Right lobe of liver (tissue), 4 donors: ENCODE data around the gene POLR1A.

Experiments used
- POLR2A ChIP-seq: fragments of 450-650 bp; IDR thresholded peaks from one replicate; pipeline ENCODE4 v1.6.1; 2017; ENCODE audit warnings: antibody characterized with exemption, mild to moderate bottlenecking
- TF ChIP-seq, protein P1 (sequence below), 4 donors: fragments of 200-600 bp in 3 of 4; fragments of 450-650 bp in 1 of 4; IDR thresholded peaks; one replicate each; pipeline versions ENCODE4 v1.5.1 to v1.8.0; 2016 to 2022; ENCODE audit warnings: antibody characterized with exemption in 4 of 4, mild to moderate bottlenecking in 2 of 4
- donor health status: DM: no; HTN: no; CAD: no.
- donor health status: DM: no; HTN: no; CAD: no.
- donor health status: DM: no; HTN: yes; CAD: no.

DNA sequence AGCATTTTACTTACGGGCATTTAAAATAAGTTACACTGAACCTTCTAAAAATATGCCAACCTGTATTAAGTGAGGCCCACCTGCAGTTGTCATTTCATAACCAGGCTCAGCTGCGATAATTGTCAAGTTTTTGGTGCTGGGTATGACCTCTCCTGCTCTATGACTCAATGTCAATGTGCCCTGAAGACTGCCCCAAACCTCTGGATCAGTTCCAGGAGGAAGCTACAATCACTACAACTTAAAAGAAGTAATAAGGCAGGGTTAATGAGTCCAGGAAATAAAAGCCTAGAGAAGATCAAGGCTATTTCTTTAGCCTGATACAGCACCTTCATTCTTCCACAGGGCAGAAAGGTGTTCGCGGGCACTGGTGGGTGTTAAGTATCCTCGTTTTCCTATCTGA is 22.9 kb downstream of the POLR1A start:
- TF ChIP-seq, protein P1, sequence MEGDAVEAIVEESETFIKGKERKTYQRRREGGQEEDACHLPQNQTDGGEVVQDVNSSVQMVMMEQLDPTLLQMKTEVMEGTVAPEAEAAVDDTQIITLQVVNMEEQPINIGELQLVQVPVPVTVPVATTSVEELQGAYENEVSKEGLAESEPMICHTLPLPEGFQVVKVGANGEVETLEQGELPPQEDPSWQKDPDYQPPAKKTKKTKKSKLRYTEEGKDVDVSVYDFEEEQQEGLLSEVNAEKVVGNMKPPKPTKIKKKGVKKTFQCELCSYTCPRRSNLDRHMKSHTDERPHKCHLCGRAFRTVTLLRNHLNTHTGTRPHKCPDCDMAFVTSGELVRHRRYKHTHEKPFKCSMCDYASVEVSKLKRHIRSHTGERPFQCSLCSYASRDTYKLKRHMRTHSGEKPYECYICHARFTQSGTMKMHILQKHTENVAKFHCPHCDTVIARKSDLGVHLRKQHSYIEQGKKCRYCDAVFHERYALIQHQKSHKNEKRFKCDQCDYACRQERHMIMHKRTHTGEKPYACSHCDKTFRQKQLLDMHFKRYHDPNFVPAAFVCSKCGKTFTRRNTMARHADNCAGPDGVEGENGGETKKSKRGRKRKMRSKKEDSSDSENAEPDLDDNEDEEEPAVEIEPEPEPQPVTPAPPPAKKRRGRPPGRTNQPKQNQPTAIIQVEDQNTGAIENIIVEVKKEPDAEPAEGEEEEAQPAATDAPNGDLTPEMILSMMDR (IDR thresholded peaks at IDR 0.05): no peak
- TF ChIP-seq POLR2A: no peak
